ENCODE results near the gene SPCS3.

SPCS3 gene

DNA sequence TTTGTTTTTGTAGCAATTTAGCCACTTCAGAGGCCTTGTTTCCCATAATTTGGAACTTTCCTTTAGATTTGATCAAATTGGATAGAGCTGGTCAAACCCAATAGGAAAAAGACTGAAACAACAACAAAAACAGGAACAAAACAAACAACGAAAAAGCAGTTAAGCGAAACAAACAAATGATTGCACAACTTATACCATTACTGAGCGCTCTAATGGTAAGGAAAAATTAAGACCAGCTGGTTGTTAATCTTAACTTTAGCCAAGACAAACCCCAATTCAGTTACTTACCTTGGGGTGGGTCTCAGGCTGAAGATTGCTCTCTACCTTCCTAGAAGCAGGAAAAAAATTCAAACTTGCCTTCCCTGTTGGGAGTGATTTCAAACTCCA, 38.3 kb downstream of the SPCS3 start:
- H2AFZ ChIP-seq (ENCODE audit: low read length), result no peak overlapping the region
- H3K4me2 ChIP-seq (ENCODE audit: low read depth, low read length, poor library complexity, severe bottlenecking), result no peak overlapping the region
- no peaks in the 10 kb centered on the region for H3K9me3 ChIP-seq (ENCODE audit: insufficient read depth, low read depth, low read length)
- H3K79me2 ChIP-seq (ENCODE audit: insufficient read depth, low read length), result no peaks in the 10 kb centered on the region
- H3K36me3 ChIP-seq (ENCODE audit: insufficient read depth, low read length), result no peaks in the 10 kb centered on the region
- no peak overlapping the region for H3K4me3 ChIP-seq (ENCODE audit: low read length, poor library complexity, severe bottlenecking)
- no peaks in the 10 kb centered on the region for H3K27me3 ChIP-seq (ENCODE audit: insufficient read depth, low read length, poor library complexity, severe bottlenecking)
- H3K9ac ChIP-seq (ENCODE audit: low read depth, low read length, poor library complexity, severe bottlenecking), result no peak overlapping the region
- TF ChIP-seq EZH2phosphoT487 (IDR thresholded peaks at IDR 0.05; ENCODE audit: borderline replicate concordance), result no peak
- TF ChIP-seq, protein P1, sequence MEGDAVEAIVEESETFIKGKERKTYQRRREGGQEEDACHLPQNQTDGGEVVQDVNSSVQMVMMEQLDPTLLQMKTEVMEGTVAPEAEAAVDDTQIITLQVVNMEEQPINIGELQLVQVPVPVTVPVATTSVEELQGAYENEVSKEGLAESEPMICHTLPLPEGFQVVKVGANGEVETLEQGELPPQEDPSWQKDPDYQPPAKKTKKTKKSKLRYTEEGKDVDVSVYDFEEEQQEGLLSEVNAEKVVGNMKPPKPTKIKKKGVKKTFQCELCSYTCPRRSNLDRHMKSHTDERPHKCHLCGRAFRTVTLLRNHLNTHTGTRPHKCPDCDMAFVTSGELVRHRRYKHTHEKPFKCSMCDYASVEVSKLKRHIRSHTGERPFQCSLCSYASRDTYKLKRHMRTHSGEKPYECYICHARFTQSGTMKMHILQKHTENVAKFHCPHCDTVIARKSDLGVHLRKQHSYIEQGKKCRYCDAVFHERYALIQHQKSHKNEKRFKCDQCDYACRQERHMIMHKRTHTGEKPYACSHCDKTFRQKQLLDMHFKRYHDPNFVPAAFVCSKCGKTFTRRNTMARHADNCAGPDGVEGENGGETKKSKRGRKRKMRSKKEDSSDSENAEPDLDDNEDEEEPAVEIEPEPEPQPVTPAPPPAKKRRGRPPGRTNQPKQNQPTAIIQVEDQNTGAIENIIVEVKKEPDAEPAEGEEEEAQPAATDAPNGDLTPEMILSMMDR (conservative IDR thresholded peaks at IDR 0.05; ENCODE audit: low read length), result no peak
- no peaks in the 10 kb centered on the region for H4K20me1 ChIP-seq (ENCODE audit: insufficient read depth, low read length, poor library complexity, severe bottlenecking)
- H3F3A ChIP-seq (ENCODE audit: low read depth), result no peaks in the 10 kb centered on the region
- no peaks in the 10 kb centered on the region for H3K4me1 ChIP-seq (ENCODE audit: insufficient read depth, low read length, poor library complexity, severe bottlenecking)
- no peaks in the 10 kb centered on the region for H3K9me2 ChIP-seq (replicated peaks; ENCODE audit: low read depth, low read length)

DNA sequence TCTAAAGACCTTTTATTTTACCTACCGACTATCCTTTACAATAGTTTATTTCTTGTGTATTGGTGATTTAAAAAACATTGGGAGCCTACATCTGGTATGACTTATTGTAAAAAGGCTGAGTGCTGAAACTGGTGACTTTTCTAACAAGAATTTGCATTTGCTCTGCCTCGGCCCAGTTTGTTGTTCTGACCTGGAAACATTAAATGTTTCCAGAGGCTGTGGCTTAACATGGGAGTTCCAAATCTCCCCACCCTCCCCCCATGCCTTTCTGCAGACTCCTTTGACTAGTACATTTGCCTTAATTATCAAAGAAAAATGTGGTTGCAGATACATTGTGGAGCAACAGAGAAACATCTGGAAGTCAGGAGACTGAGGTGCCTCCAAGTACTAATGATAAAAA, 39.8 kb downstream of the SPCS3 start:
- Histone ChIP-seq H3K4me1 (ENCODE audit: insufficient read depth, low read length, poor library complexity, severe bottlenecking) (no peaks in the 10 kb centered on the region), H3K9me3 (ENCODE audit: insufficient read depth, low read depth, low read length) (no peaks in the 10 kb centered on the region), H3K27me3 (ENCODE audit: insufficient read depth, low read length, poor library complexity, severe bottlenecking) (no peaks in the 10 kb centered on the region), H2AFZ (ENCODE audit: low read length) (no peak overlapping the region), H3K79me2 (ENCODE audit: insufficient read depth, low read length) (no peaks in the 10 kb centered on the region), H4K20me1 (ENCODE audit: insufficient read depth, low read length, poor library complexity, severe bottlenecking) (no peaks in the 10 kb centered on the region), H3K36me3 (ENCODE audit: insufficient read depth, low read length) (no peaks in the 10 kb centered on the region), H3K4me2 (ENCODE audit: low read depth, low read length, poor library complexity, severe bottlenecking) (no peak overlapping the region), H3K9me2 (replicated peaks; ENCODE audit: low read depth, low read length) (no peaks in the 10 kb centered on the region), H3K4me3 (ENCODE audit: low read length, poor library complexity, severe bottlenecking) (no peak overlapping the region), H3F3A (ENCODE audit: low read depth) (no peaks in the 10 kb centered on the region), H3K9ac (ENCODE audit: low read depth, low read length, poor library complexity, severe bottlenecking) (no peak overlapping the region)
- TF ChIP-seq, protein P1 (conservative IDR thresholded peaks at IDR 0.05; ENCODE audit: low read length), result no peak
- no peak for TF ChIP-seq EZH2phosphoT487 (IDR thresholded peaks at IDR 0.05; ENCODE audit: borderline replicate concordance)

DNA sequence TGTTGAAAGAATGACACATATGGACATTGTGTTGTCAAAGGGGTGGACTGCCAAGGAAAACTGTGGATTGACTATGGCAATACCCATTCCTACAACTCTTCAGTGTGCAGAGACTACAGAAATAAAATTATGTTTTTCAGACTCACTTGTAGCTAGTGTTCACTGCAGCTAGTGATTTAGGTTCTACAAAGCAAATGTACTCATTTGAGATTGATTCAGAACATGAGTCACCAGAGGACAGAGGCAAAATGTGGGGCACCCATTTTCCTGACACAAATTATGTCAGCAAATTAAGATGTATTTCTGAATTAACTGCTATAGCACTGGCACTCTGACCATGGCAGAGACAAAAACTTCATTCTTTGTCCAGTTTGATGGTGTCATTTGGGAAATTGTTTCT, 40.7 kb downstream of the SPCS3 start:
- H2AFZ ChIP-seq (ENCODE audit: low read length), result no peak overlapping the region
- no peaks in the 10 kb centered on the region for H3K27me3 ChIP-seq (ENCODE audit: insufficient read depth, low read length, poor library complexity, severe bottlenecking)
- no peaks in the 10 kb centered on the region for H3K4me1 ChIP-seq (ENCODE audit: insufficient read depth, low read length, poor library complexity, severe bottlenecking)
- no peak overlapping the region for H3K4me2 ChIP-seq (ENCODE audit: low read depth, low read length, poor library complexity, severe bottlenecking)
- no peaks in the 10 kb centered on the region for H3K36me3 ChIP-seq (ENCODE audit: insufficient read depth, low read length)
- H3K79me2 ChIP-seq (ENCODE audit: insufficient read depth, low read length), result no peaks in the 10 kb centered on the region
- H3K9ac ChIP-seq (ENCODE audit: low read depth, low read length, poor library complexity, severe bottlenecking), result no peak overlapping the region
- H3F3A ChIP-seq (ENCODE audit: low read depth), result no peaks in the 10 kb centered on the region
- TF ChIP-seq EZH2phosphoT487 (IDR thresholded peaks at IDR 0.05; ENCODE audit: borderline replicate concordance), result no peak
- TF ChIP-seq, protein P1 (conservative IDR thresholded peaks at IDR 0.05; ENCODE audit: low read length), result no peak
- H3K9me3 ChIP-seq (ENCODE audit: insufficient read depth, low read depth, low read length), result no peaks in the 10 kb centered on the region
- H4K20me1 ChIP-seq (ENCODE audit: insufficient read depth, low read length, poor library complexity, severe bottlenecking), result no peaks in the 10 kb centered on the region
- H3K4me3 ChIP-seq (ENCODE audit: low read length, poor library complexity, severe bottlenecking), result no peak overlapping the region
- no peaks in the 10 kb centered on the region for H3K9me2 ChIP-seq (replicated peaks; ENCODE audit: low read depth, low read length)
